Breast epithelium (tissue), 4 donors: ENCODE measurements around the gene CYCS. TPM values are rescaled to one million over a fixed set of nuclear protein-coding genes. Genes with fewer than 3 reads are reported as not detected.
A peak's percentile ranks its signal among the peaks of the same experiment; 100 is the strongest.

Experiments used
- DNase-seq, 2 donors: peaks; one replicate each; pipeline ENCODE4 v3.0.0-alpha.2; 2019; ENCODE audit warnings: low spot score in 2 of 2
- H3K27ac ChIP-seq, 2 donors: fragments of 200-600 bp; sonication (generic) in 1 of 2; one replicate each; pipeline ENCODE4 v1.5.1; 2016 to 2019; ENCODE audit warnings: mild to moderate bottlenecking in 1 of 2
- H3K27me3 ChIP-seq, 2 donors: fragments of 200-600 bp; sonication (generic) in 1 of 2; one replicate each; pipeline versions ENCODE4 v1.5.1 to v1.6.0; 2017 to 2019; ENCODE audit warnings: control low read depth in 1 of 2, mild to moderate bottlenecking in 1 of 2
- H3K36me3 ChIP-seq: fragments of 200-600 bp; one replicate; pipeline ENCODE4 v1.5.1; 2019
- H3K4me1 ChIP-seq, 2 donors: fragments of 200-600 bp; sonication (generic); one replicate each; pipeline ENCODE4 v1.5.1; 2016 to 2019; ENCODE audit warnings: control low read depth in 1 of 2
- H3K4me3 ChIP-seq, 3 donors: fragments of 200-600 bp; sonication (generic); 1 replicate in 2 of 3; 2 replicates in 1 of 3; pipeline ENCODE4 v1.5.1; 2016 to 2019; ENCODE audit warnings: mild to moderate bottlenecking in 3 of 3, moderate library complexity in 2 of 3
- H3K9me3 ChIP-seq, 2 donors: fragments of 200-600 bp; sonication (generic) in 1 of 2; one replicate each; pipeline ENCODE4 v1.5.1; 2016 to 2019; ENCODE audit warnings: control low read depth in 1 of 2
- CTCF ChIP-seq, 3 donors: fragments of 450-650 bp; IDR thresholded peaks; one replicate each; pipeline ENCODE4 v1.5.1; 2016 to 2017; ENCODE audit warnings: antibody characterized with exemption in 3 of 3, mild to moderate bottlenecking in 3 of 3, moderate library complexity in 3 of 3
- POLR2A ChIP-seq: fragments of 450-650 bp; IDR thresholded peaks from one replicate; pipeline ENCODE4 v1.6.1; 2016; ENCODE audit warnings: antibody characterized with exemption, mild to moderate bottlenecking, moderate library complexity
- POLR2AphosphoS5 ChIP-seq, 3 donors: sonication (generic); formaldehyde crosslinking; IDR thresholded peaks; one replicate each; pipeline ENCODE4 v1.6.1; 2017; ENCODE audit warnings: antibody characterized with exemption in 3 of 3
- intact Hi-C: fragments of 100-400 bp; cut with DNase I; formaldehyde crosslinking; loops from one replicate; pipeline ENCODE4 v1.15.1; 2023; ENCODE audit warnings: low total_unique reads
- total RNA-seq, 3 donors: library from RNA; depleted of rRNA; stranded (reverse); fragments of >200 nt; gene quantifications; one replicate each; pipeline ENCODE4 v1.1.0, GENCODE V29; 2016

Gene CYCS
- total RNA-seq = 10 to 100 TPM; 18.1 to 33.8 (median 30.5) TPM

GRCh38 chr7:25125137-25125946 is at the start of gene CYCS:
TSS of gene CYCS (minus strand) at chr7:25125260. CDS start at chr7:25124119, 1,141 bp downstream.
- peak; percentile 99 for DNase-seq
- Histone ChIP-seq H3K4me1 (peaks cover 0 to 5% of the 10 kb centered on the region in 2 donors), H3K4me3 (peak within 1 kb of the TSS; percentile 89 to 97 (median 92)), H3K27me3 (no peaks in the 10 kb centered on the region), H3K27ac (peak within 1 kb of the TSS; percentile 98), H3K9me3 (no peaks in the 10 kb centered on the region), H3K36me3 (no peaks in the 10 kb centered on the region)
- intact Hi-C loops = no loop called here
- TF ChIP-seq POLR2A = peak; percentile 93
- TF ChIP-seq POLR2AphosphoS5 (IDR thresholded peaks at IDR 0.05) = peak; percentile 97 to 99 (median 97)
- peak in 1 of 3 donors; percentile 22 for TF ChIP-seq CTCF (IDR thresholded peaks at IDR 0.05)

GRCh38 chr7:25173184-25173583 is 48.1 kb upstream of the CYCS start:
- intact Hi-C loops = no loop called here
- no peak for DNase-seq
- Histone ChIP-seq H3K36me3 (no peaks in the 10 kb centered on the region), H3K27me3 (no peaks in the 10 kb centered on the region), H3K27ac (no peak overlapping the region), H3K4me3 (no peak overlapping the region), H3K9me3 (no peaks in the 10 kb centered on the region), H3K4me1 (no peaks in the 10 kb centered on the region)
- TF ChIP-seq POLR2A (no peak), POLR2AphosphoS5 (IDR thresholded peaks at IDR 0.05) (no peak), CTCF (IDR thresholded peaks at IDR 0.05) (no peak)

- H3K9me3 ChIP-seq = no peaks in the 10 kb centered on the region
- intact Hi-C loops = no loop called here
- TF ChIP-seq POLR2A = no peak
- no peak for TF ChIP-seq POLR2AphosphoS5 (IDR thresholded peaks at IDR 0.05)
- no peak for TF ChIP-seq CTCF (IDR thresholded peaks at IDR 0.05)
- no peaks in the 10 kb centered on the region for H3K4me1 ChIP-seq
- no peak for DNase-seq
- H3K4me3 ChIP-seq = no peak overlapping the region
- no peak overlapping the region for H3K27ac ChIP-seq
- H3K36me3 ChIP-seq = no peaks in the 10 kb centered on the region
- no peaks in the 10 kb centered on the region for H3K27me3 ChIP-seq
Measured at GRCh38 chr7:25171516-25171915, 46.5 kb upstream of the CYCS start.

GRCh38 chr7:25171071-25171470 is 46.0 kb upstream of the CYCS start:
- H3K27ac ChIP-seq = no peak overlapping the region
- intact Hi-C loops = no loop called here
- no peak overlapping the region for H3K4me3 ChIP-seq
- H3K36me3 ChIP-seq = no peaks in the 10 kb centered on the region
- no peaks in the 10 kb centered on the region for H3K9me3 ChIP-seq
- TF ChIP-seq CTCF (IDR thresholded peaks at IDR 0.05) (no peak), POLR2AphosphoS5 (IDR thresholded peaks at IDR 0.05) (no peak), POLR2A (no peak)
- H3K27me3 ChIP-seq = no peaks in the 10 kb centered on the region
- DNase-seq = no peak
- H3K4me1 ChIP-seq = no peaks in the 10 kb centered on the region

GRCh38 chr7:25169683-25170082 is 44.6 kb upstream of the CYCS start:
- no peaks in the 10 kb centered on the region for H3K9me3 ChIP-seq
- DNase-seq = no peak
- H3K27me3 ChIP-seq = no peaks in the 10 kb centered on the region
- intact Hi-C loops = no loop called here
- no peaks in the 10 kb centered on the region for H3K36me3 ChIP-seq
- H3K27ac ChIP-seq = no peak overlapping the region
- no peaks in the 10 kb centered on the region for H3K4me1 ChIP-seq
- H3K4me3 ChIP-seq = no peak overlapping the region
- TF ChIP-seq POLR2A (no peak), CTCF (IDR thresholded peaks at IDR 0.05) (no peak), POLR2AphosphoS5 (IDR thresholded peaks at IDR 0.05) (no peak)
